Gastrocnemius medialis (tissue), 4 donors: ENCODE measurements around the gene DDIT3. TPM values are rescaled to one million over a fixed set of nuclear protein-coding genes. Genes with fewer than 3 reads are reported as not detected.

Experiments used
- ATAC-seq, 2 donors: fragments of 150-250 bp; one replicate each; pipeline ENCODE4 v1.9.1; 2016
- DNase-seq, 2 donors: peaks; one replicate each; pipeline ENCODE4 v3.0.0-alpha.2; 2019
- H3K27ac ChIP-seq, 4 donors: fragments of 200-600 bp; sonication (generic); 1 replicate in 1 of 4; 2 replicates in 3 of 4; pipeline ENCODE4 v1.5.1; 2016 to 2018; ENCODE audit warnings: mild to moderate bottlenecking in 2 of 4, moderate library complexity in 1 of 4
- H3K27me3 ChIP-seq, 3 donors: fragments of 200-600 bp; sonication (generic) in 2 of 3; 1 replicate in 1 of 3; 2 replicates in 2 of 3; pipeline versions ENCODE4 v1.5.1 to v1.6.0; 2016 to 2019; ENCODE audit warnings: mild to moderate bottlenecking in 1 of 3, moderate library complexity in 1 of 3
- H3K36me3 ChIP-seq, 2 donors: fragments of 200-600 bp; sonication (generic) in 1 of 2; one replicate each; pipeline ENCODE4 v1.5.1; 2017 to 2018
- H3K4me1 ChIP-seq, 2 donors: fragments of 200-600 bp; sonication (generic) in 1 of 2; one replicate each; pipeline ENCODE4 v1.5.1; 2016 to 2017; ENCODE audit warnings: mild to moderate bottlenecking in 2 of 2
- H3K4me3 ChIP-seq, 4 donors: fragments of 200-600 bp; sonication (generic) in 3 of 4; 1 replicate in 1 of 4; 2 replicates in 3 of 4; pipeline ENCODE4 v1.5.1; 2016 to 2019; ENCODE audit warnings: mild to moderate bottlenecking in 2 of 4
- H3K9me3 ChIP-seq, 3 donors: fragments of 200-600 bp; sonication (generic) in 2 of 3; 1 replicate in 1 of 3; 2 replicates in 2 of 3; pipeline ENCODE4 v1.5.1; 2016 to 2019
- POLR2A ChIP-seq, 2 donors: fragments of 450-650 bp; IDR thresholded peaks; one replicate each; pipeline ENCODE4 v1.6.1; 2017; ENCODE audit warnings: antibody characterized with exemption in 2 of 2, mild to moderate bottlenecking in 2 of 2, moderate library complexity in 2 of 2
- in situ Hi-C, 4 donors: fragments of 200-750 bp; cut with MboI; loops; one replicate each; pipeline versions ENCODE4 v1.15.0 to v1.8.0; 2017; ENCODE audit warnings: low sequenced_read_pairs in 4 of 4
- intact Hi-C: fragments of 100-400 bp; cut with DNase I; formaldehyde crosslinking; loops from one replicate; pipeline ENCODE4 v1.15.1; 2023; ENCODE audit warnings: low total_unique reads
- total RNA-seq, 4 donors: library from RNA; depleted of rRNA; stranded (reverse); fragments of >200 nt; gene quantifications; one replicate each; pipeline versions ENCODE4 v1.1.0 to v1.2.3, GENCODE V29; 2016
- TF ChIP-seq, protein P1 (sequence below), 5 experiments: fragments of 450-650 bp in 3 of 5; fragments of 200-600 bp in 2 of 5; sonication (generic) in 2 of 5; IDR thresholded peaks in 4 of 5; conservative IDR thresholded peaks in 1 of 5; 1 replicate in 4 of 5; 2 replicates in 1 of 5; pipeline ENCODE4 v1.5.1; 2016 to 2019; ENCODE audit warnings: antibody characterized with exemption in 5 of 5, mild to moderate bottlenecking in 3 of 5, moderate library complexity in 3 of 5

Gene DDIT3
- total RNA-seq, 4 donors from 2014 or later: 11.8 to 46.4 (median 17.1) TPM

DNA sequence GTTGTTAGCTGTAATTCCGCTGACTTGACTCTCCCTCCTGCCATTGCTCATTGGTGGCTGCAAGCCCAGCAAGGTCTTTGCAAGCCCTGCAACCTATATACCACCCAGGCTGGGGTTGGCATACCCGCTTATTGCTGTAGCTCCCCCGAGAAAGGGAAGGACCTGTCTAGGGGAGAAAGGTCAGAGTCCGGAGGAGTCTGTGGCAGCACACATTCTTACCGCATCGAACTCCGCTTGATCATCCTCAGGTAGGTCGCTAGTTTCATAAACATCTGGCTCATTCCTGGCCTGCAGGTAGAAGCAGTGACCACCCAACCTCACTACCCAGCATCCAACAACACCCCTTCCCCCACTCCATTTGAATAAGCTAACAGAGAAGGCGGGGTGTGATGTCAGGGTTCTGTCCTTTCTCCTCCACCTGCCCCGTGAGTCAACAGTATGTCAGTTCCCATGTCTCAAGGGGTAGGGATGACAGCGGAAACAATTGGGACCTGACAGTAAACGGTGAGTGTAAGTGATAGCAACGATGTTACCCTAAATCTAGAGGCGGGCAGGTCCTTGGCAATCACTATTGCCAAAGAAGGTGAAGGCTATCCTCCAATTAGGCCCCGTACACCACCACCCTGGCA is 25.6 kb upstream of the DDIT3 start:
- Histone ChIP-seq H3K27ac (peak overlapping the region; percentile 87 to 94 (median 91)), H3K36me3 (peaks cover 0 to 18% of the 10 kb centered on the region in 2 donors), H3K4me1 (peaks cover 18 to 19% of the 10 kb centered on the region in 2 donors), H3K4me3 (peak overlapping the region; percentile 76 to 95 (median 91)), H3K9me3 (no peaks in the 10 kb centered on the region), H3K27me3 (peaks cover 17 to 26% (median 21%) of the 10 kb centered on the region in 3 donors)
- intact Hi-C loops: loop anchor here (1.0 to 2.0 kb wide), 2 partner anchors 24 to 57 kb away; partner anchors contain the start of genes MARS1 and MBD6
- DNase-seq (peak in 1 of 2 donors; percentile 75), ATAC-seq (peak; percentile 38 to 45)
- TF ChIP-seq POLR2A (IDR thresholded peaks at IDR 0.05): no peak
- TF ChIP-seq, protein P1, sequence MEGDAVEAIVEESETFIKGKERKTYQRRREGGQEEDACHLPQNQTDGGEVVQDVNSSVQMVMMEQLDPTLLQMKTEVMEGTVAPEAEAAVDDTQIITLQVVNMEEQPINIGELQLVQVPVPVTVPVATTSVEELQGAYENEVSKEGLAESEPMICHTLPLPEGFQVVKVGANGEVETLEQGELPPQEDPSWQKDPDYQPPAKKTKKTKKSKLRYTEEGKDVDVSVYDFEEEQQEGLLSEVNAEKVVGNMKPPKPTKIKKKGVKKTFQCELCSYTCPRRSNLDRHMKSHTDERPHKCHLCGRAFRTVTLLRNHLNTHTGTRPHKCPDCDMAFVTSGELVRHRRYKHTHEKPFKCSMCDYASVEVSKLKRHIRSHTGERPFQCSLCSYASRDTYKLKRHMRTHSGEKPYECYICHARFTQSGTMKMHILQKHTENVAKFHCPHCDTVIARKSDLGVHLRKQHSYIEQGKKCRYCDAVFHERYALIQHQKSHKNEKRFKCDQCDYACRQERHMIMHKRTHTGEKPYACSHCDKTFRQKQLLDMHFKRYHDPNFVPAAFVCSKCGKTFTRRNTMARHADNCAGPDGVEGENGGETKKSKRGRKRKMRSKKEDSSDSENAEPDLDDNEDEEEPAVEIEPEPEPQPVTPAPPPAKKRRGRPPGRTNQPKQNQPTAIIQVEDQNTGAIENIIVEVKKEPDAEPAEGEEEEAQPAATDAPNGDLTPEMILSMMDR (IDR thresholded peaks at IDR 0.05 in 4 of 5, conservative IDR thresholded peaks at IDR 0.05 in 1 of 5): no peak
- in situ Hi-C loops: no loop called here

DNA sequence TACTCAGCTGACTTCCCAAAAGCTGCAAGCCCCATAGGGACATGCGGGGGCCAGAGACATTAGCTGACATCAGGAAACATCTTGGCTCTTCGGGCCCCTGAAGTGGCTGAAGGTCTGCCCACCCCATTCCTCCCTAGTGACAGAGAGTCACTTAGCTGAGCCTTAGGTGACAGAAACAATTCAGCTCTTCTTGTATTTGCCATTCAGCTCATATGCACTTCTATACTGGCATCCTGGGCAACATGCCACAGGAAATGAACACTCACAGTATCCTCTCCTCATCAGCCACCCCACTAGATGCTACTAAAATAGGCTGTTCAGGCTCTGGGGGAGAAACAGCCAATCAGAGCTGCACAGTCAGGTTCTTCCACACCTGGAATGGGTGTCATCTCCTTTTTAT is 23.3 kb upstream of the DDIT3 start:
- H3K27ac ChIP-seq: peak overlapping the region in 1 of 4 donors; percentile 8
- H3K27me3 ChIP-seq: peaks cover 0 to 5% (median 4%) of the 10 kb centered on the region in 3 donors
- peaks cover 15 to 19% of the 10 kb centered on the region in 2 donors for H3K4me1 ChIP-seq
- no peaks in the 10 kb centered on the region for H3K9me3 ChIP-seq
- H3K4me3 ChIP-seq: no peak overlapping the region
- ATAC-seq: no peak
- intact Hi-C loops: no loop called here
- TF ChIP-seq, protein P1 (IDR thresholded peaks at IDR 0.05 in 4 of 5, conservative IDR thresholded peaks at IDR 0.05 in 1 of 5): no peak
- no peak for TF ChIP-seq POLR2A (IDR thresholded peaks at IDR 0.05)
- DNase-seq: no peak
- in situ Hi-C loops: no loop called here
- peaks cover 0 to 37% of the 10 kb centered on the region in 2 donors for H3K36me3 ChIP-seq

DNA sequence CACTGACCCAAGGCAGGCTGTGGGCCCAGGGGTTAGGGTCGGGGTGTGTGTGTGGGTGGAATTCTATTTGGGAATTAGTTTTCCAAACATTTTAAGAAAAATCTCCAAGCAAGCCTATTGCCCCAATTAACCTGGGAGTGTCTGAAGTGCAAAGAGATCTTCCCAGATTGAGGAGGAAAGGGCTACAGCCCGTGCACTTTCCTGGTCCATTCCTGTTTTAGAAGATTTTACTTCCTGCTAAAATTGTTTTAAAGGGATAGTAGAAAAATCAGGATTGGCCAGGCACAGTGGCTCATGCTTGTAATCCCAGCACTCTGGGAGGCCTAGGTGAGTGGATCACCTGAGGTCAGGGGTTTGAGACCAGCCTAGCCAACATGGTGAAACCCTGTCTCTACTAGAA is 21.4 kb upstream of the DDIT3 start:
- DNase-seq (no peak), ATAC-seq (no peak)
- Histone ChIP-seq H3K4me3 (no peak overlapping the region), H3K27ac (no peak overlapping the region), H3K9me3 (no peaks in the 10 kb centered on the region), H3K4me1 (peaks cover 15 to 16% of the 10 kb centered on the region in 2 donors), H3K27me3 (no peaks in the 10 kb centered on the region), H3K36me3 (peaks cover 0 to 47% of the 10 kb centered on the region in 2 donors)
- TF ChIP-seq POLR2A (IDR thresholded peaks at IDR 0.05): no peak
- TF ChIP-seq, protein P1 (IDR thresholded peaks at IDR 0.05 in 4 of 5, conservative IDR thresholded peaks at IDR 0.05 in 1 of 5): no peak
- intact Hi-C loops: no loop called here
- in situ Hi-C loops: no loop called here

DNA sequence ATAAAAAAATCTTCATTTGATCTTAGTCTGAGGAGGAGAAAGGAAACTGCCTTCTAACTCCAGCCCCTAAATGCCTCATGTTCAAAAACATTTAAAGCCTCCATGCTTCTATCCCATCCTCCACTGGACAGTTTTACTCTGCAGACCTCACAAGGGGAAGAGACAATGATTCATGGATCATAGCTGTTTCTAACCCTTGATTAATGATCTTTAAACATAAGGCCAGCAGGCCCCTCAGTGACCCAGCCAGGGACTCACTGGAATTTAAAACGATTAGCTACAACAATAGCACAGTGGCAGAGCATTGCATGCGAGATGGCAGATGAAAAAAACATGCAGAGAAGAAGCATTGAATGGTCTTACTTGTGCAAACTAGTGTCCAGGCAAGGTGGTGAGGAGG is 20.7 kb upstream of the DDIT3 start:
- H3K27ac ChIP-seq: no peak overlapping the region
- no peak overlapping the region for H3K4me3 ChIP-seq
- peaks cover 0 to 47% of the 10 kb centered on the region in 2 donors for H3K36me3 ChIP-seq
- TF ChIP-seq, protein P1 (IDR thresholded peaks at IDR 0.05 in 4 of 5, conservative IDR thresholded peaks at IDR 0.05 in 1 of 5): no peak
- peaks cover 11 to 12% of the 10 kb centered on the region in 2 donors for H3K4me1 ChIP-seq
- ATAC-seq (no peak), DNase-seq (no peak)
- in situ Hi-C loops (no loop called here), intact Hi-C loops (no loop called here)
- no peaks in the 10 kb centered on the region for H3K9me3 ChIP-seq
- H3K27me3 ChIP-seq: no peaks in the 10 kb centered on the region
